Effector CD4-positive, alpha-beta T cell (primary cell): ENCODE measurements around the gene KCNE1.
"Not testable (repeated sequence)": the region's sequence is repeated elsewhere in the genome, so short reads cannot be mapped to it uniquely, and the experiment has no call there.

Experiments
- DNase-seq: peaks from one replicate; pipeline ENCODE4 v3.0.0-alpha.2; 2020

The KCNE1 gene

DNA sequence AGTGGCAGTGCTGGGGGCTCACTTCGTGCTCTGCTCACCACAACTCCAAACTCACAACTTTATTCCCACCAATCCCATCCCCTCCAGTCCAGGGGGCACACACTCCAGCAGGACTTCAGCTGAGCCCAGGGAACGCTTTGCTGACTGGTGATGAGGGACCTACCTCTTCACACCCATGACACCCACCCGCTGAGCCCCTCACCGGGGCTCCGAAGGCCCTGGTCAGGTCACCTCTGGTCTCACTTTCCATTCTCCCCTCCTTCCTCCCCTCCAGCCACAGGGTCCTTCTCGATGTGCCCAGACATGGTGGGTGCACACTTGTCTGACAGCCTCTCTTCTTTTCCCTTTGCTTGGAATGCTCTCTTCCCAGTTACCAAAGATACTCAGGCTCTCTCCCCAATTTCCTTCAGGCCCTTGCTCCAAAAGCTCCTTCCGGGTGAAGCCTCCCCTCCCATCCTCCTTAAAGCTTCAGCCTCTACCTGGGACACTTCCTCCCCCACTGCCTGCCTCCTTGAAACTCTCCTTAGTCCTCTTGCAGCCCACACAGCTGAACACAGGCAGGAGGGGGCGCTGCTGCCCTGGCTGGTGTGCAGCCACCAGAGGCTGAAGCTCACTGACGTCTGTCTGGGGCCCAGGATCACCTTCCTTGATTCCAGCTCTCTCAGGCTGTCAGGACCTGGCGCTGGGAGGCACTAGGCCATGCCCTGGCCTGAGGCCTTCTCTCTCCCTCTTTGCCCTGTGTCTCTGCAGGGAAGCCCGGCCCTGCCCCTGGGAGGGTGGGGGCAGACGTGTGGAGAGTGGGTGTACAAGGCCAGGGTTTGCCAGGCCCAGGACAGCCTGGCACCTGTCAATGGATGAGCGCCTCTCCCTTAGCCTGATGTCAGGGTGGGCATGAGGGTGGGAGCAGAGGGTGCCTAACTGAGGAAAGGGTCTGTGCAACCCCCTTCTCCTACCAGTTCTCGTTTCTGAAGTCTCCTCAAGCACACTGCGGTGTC is 1.6 kb downstream of the KCNE1 start:
- DNase-seq, result no peak

DNA sequence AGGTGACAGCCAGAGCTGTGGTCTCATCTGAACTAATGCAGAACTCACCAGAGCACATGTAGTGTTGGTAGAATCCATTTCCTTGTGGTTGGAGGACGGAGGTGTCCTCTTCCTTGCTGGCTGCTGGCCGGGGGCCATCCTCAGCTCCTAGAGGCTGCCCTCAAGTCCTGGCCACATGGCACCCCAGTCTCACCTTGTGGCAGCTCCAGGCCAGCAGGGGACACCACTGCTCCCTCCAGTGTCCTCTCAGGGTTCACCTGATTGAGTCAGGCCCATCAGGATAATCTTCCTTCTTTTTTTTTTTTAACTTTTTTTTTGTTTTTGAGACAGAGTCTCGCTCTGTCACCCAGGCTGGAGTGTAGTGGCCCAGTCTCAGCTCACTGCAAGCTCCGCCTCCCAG is 2.9 kb downstream of the KCNE1 start:
- no peak for DNase-seq

DNA sequence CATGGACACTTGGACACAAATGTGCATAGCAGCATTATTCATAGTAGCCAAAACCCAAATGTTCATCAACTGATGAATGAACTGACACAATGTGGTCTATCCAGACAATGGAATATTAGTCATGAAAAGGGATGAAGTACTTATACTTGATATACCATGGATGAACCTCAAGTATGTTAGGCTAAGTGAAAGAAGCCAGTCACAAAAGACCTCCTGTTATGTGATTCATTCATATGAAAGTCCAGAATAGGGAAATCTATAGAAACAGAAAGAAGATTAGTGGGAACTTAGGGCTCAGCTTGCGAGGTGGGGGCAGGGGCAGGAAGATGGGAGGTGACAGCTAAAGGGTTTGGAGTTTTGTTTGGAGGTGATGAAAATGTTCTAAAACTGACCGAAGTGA is 7.4 kb downstream of the KCNE1 start:
- no peak for DNase-seq

DNA sequence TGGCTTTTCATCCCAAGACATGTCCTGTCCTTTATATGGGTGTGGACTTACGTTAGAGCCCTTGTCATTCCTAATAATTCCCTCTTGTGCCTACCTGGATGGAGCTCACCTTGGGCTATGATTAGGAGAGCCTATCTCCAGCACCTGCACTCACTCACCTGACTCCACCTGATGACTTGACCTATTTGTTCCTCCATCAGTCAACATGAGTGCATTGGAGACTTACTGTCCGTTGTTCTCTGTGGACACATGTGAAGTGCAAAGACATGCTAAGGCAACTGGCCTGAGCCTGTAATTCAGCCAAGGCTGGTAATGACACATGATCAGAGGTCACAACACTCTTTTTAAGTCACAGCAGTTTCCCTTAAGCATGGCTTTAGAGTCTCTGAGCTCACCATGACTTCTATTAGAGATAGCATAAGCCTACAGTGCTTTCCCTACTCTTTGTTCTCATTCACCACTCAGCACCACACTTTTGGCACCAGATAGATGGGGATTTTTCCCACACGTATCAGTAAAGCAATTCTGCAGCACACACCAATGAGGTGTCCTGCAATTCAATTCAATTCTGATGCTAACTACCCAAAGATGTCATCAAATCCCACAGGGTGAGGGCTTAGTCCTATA is 9.4 kb downstream of the KCNE1 start:
- DNase-seq, result no peak

DNA sequence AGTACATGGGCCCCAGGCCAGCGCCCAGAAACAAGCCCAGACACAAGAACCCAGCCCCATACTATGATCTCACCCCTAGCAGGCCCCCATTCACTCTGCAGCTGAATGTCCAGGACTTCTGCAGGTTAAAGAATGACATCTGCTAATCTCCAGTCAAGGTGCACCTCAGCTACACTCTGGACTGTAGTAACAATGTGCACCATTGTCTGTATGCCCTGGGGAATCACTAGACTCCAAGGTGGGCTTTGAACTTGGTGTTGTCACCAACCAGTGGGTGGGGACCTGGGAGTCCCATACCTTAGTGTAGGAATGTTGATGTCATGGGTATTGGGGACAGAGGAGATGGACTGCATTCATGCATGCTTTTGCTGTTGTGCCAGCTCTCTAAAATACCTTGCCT is 10.3 kb downstream of the KCNE1 start:
- DNase-seq, result no peak

DNA sequence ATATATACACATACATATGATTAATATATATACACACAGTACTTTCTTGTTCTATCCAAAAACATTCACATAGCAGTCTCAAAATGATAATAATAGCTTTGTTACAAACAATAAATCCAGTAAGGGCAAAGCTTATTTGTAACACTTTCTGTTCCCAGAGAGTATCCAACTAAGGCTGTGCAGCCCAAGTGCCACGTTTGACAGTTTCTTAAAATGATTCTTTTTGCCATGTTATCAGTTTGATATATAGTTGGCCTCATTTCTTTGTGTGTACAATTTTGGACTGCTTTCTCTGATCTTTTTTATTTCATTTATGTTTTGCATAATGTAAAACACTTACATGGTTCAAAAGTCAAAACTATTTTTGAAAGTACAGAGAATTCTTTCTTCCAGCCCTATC is 11.8 kb downstream of the KCNE1 start:
- DNase-seq, result no peak

DNA sequence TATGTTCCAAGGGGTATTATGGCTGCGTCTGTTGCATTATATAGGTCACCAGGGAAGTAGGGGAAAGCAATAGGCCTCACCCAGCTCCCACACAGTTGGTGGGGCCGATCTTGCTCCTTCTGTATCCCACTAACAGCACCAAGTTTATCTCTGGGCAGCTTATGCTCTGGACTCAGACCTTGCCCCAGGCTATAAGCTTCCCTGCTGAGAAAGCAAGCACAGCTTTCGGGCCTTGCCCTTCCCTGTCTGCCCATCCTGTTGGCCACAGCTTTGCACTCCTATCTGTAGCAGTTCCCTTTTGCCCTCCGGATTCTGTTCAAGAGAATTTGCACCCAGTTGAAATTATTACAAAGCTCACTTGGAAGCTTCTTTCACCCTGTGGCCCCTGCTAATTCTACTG is 12.9 kb downstream of the KCNE1 start:
- no peak for DNase-seq

DNA sequence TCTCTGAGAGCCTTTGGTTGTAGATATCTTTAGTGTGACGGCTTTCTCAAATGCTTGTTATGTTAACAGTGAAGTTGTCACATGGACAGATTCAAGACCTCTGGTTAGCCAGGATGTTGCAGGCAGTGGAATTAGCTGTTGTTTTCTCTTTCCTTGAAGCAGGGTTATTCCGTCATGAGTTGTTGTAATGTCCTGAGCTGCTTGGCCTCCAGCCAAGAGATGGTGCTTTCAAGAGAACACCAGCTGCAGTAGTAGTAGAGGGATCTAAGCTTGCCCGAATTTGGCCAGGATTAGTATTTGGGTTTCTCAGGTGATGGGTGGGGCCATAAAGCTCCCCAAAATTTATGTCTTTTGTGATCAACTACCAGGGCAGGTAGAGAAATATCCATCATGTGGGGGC is 13.4 kb downstream of the KCNE1 start:
- no peak for DNase-seq

DNA sequence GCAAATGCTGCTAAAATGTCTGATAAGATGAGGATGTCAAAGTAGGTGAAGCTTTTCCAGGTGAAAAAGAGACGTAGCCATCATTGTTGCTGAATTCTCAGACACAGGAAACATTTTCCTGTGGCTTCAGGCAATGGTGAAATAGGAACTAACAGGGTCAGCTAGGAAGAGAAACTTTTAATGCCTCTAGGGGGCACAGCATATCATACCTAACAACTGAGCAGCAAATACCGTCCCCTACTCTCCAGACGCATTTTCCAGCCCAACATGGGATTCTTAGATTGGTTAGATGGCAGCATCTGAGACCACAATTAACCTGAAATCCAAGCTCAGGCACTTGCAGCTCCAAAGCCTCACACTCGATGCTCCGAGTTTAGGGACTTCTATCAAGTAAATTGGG is 28.2 kb downstream of the KCNE1 start:
- DNase-seq, result not testable (repeated sequence)

DNA sequence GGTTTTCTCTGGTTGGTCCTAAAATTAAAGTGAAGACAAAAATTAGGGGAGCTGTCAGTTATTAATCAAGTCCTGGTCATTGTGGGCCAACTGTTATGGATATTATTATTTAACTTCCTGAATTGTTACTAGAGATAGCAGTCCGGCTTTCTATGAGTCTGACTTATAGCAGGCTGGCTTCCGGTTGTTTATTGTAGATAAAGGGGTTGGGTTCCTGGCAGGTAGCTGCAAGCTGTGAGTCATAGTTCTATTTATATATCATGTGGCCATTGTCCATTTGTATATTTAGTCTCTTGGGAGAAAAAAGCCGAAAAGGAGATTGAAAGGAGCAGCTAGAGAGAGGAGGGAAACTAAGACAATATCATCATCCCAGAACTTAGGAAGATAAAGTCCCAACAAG is 28.6 kb downstream of the KCNE1 start:
- DNase-seq, result not testable (repeated sequence)

DNA sequence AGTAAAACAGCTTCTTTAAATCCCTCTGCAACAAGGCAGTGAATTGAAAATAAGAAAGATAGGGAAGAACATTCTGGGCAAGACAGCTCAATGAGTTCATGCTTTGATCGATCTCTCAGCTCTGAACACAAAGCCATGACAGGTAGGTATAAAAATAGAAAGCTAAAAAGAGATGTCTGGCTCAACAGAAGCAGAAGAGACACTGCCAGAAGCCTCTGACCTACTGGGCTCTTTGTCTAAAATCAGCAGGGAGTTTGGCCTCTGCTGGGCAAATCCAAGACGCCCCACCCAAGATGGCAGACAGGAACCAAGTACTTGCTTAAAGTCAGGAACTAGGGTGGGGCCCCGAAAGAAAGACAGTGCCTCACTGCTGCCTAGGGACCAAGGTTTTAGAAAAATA is 44.7 kb downstream of the KCNE1 start:
- not testable (repeated sequence) for DNase-seq

DNA sequence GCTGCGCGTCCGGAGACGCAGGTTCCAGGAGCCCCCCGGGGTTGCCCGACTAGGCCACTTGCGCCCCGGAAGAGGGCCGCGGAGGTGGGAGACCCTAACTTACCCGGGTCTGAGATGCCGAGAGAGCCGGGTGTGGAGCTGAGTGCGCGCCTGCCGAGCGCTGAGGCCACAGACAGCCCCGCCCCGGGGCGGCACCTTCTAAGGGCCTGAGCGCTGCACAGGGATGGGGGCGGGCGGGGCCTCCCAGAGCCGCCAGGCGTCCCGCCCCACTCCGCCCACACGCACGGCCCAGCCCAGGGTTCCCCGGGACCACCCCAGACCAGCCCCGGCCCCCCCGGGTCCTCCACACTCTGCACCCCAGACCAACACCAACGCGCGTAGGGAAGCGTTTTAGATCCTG is 52.6 kb downstream of the KCNE1 start:
- DNase-seq, result not testable (repeated sequence)

DNA sequence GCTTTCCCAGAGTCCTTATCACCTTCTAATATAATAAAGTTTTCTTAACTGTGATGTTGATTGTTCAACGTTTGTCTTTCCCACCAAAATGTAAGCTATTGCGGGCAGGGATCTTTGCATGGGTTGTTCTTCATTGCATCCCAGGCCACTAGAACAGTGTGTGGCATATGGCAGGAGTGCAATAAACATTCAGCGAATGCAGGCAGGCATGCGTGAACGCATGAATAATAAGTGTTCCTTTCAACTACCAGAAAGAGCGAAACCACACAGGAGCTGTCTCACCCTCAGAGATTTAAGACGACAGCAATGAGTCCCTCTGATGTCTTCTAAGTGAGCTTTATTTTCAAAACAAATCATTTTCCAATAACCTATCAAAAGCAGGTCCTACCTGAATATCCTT is 53.7 kb downstream of the KCNE1 start:
- not testable (repeated sequence) for DNase-seq

DNA sequence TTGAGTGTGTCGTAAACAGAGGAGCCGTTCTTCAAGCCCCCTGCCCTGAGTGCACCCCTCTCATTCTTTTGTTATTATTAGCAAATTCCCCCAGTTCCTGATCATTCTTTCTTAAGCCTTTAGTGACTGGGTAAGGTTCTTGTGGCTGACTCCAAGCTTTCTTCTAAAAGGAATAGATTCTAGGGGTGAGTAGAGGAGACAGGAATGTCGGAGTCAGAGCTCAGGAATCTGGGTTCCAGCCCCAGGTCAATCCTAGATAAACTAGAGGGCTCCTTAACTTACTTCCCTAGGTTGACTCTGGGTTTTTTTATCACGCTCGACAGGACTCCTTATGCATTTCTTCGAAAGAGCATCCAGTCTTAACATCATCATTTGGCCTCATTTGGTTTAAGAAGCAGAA is 55.8 kb downstream of the KCNE1 start:
- DNase-seq, result not testable (repeated sequence)

DNA sequence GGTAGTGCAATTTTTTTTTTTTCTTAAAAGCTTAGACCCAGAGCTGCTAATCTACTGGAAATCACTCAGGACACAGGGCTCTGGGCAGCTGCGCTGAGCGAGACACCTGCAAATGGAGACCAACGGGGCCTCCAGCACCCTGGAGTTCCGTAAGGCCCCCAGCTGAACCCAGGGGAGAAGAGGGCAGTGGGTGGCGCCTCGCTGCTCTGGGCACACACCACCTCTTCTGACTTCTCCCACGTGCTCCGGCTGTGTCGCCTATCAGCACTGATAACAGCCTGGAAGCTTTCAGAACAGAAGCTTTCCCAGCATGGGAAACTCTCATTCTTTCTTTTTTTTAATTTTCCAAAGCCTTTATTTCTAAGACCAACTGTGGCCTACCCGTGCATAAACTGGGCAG is 56.4 kb downstream of the KCNE1 start:
- not testable (repeated sequence) for DNase-seq

DNA sequence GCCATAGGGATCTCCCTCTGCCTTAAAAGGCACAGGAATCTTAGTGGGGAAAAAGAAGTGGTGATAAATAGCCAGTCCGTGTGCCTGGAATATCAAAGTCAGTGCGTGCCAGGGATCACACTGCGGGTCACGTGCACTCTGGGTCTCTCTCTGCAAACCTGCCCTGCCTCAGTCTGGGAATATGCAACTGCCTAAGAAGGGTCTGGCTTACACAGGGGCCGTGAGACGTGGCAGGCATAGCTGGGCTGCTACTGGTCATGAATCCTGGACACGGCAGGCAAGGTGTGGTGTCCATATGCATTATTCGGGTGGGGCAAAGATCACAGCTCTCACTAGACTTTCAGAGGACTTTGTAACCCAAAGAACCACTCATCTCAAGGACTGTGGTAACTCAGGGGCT is 65.0 kb downstream of the KCNE1 start:
- not testable (repeated sequence) for DNase-seq

DNA sequence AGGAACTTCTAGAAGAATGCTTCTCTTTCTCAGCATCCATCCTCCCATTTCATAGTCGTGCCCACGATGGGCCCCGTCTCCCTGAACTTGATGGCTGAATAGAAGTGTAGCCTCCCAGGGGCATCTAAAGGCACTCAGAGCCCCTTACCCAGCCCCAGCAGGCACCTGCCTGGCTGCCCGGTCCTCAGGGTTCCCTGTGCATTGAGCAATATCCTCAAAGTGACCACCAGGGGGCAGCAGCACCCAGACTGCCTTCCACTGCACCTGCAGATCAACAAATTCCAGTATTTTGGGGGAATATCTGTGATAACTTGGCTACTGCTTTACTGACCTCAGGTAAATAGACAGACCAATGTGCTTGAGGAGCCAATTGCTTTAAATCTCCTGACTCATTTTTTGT is 68.5 kb downstream of the KCNE1 start:
- not testable (repeated sequence) for DNase-seq

DNA sequence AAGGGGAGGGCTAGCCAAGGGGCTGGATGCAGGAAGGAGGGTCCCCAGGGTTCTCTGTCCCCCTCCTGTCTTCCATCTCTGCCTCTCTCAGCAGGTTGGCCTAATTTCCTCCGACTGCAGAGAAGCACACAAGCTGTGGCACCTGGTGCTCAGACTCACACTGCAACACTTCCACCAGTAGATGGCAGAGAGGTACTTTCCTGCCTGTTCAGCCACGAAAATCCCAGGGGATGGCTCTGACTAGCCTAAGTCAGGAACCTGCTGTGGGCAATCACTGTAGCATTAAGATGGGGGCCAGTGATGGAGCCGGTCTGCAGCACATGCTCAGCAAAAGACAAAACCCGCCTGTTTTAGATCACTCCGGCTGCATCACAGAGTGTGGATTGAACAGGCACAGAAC is 82.3 kb downstream of the KCNE1 start:
- DNase-seq, result not testable (repeated sequence)

DNA sequence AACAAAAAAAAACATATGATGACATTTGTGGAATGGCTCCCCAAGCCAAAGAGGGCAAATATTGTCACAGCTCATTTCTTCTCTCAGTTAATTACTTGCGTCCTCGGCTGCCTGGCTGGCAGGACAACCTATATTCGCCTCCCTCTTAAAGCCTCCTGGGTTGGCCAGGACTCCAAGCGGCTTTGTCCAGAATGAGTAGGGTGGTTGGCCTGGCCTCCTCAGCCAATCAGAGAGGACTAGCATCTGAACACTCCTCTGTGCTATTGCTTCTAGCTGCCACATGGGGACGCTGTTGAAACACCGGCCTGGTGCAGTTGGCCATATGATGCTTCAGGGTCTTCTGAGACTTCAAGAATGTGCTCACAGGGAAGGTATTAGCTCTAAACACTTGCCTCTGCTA is 83.6 kb downstream of the KCNE1 start:
- not testable (repeated sequence) for DNase-seq

DNA sequence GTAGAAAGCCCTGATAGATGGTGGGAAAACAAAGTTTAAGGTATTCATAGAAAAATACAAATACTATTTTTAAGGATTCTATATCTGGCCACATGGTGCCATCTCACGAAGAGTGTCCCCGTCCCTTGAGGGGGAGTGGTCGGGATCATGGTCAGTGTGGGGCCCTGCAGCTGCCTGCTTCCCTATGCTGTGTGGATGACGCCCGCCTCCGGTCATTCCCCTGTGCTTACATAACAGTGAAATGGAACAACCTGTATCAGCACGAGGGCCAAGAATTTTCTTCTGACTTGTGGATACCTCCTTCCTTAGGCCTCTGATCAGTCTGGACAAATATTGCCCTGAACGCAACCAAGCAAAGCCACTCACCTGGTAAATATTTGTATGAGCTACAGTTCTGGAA is 84.7 kb downstream of the KCNE1 start:
- not testable (repeated sequence) for DNase-seq

DNA sequence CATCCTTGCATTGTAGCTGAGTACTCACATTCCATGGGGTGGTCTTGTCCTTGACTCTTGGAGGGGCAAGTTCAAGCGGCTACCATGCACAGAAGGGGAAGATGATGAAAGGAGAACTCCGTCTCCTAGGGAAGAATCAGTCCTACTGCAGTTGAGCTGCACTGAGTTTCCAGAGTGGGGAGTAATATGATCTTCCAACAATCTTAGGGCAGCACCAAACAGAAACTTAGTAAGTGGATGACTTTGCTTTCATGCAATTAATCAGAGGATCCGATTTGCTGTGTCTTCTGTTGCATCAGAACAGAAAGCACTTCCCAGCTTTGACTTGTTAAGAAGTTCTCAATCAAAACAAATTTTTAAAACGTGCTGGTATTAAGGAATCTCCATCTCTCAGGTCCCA is 88.2 kb downstream of the KCNE1 start, which contains the start of gene SMIM34:
Gene SMIM34 (minus strand): TSS at position 147 of the 400 bp plus-strand sequence. CDS start 112 bp downstream, at position 35.
- not testable (repeated sequence) for DNase-seq

DNA sequence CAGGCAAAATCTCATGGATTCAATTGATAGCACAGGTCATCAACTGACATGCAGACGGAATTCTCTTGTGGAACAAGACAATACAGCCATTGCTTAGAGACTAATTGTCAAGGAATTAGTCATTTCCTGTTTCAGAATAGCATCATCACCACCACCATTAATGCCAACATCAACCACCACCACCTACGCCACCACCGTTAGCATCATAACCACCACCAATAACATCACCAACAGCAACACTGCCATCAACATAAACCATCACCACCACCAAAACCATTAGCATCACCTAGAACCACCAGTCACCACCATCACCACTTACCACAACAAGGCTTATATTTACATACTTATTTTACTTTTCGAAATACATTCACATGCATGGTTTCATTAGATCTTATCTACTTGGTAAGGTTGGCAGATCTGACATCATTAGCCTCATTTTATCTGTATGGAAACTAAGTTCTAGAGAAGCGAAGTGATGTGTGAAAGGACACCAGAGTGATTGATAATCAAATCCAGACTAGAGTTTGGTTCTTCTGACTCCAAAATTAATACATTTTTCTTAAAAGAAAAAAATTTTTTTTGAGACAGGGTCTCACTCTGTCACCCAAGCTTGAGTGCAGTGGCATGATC is 94.4 kb downstream of the KCNE1 start:
- not testable (repeated sequence) for DNase-seq

DNA sequence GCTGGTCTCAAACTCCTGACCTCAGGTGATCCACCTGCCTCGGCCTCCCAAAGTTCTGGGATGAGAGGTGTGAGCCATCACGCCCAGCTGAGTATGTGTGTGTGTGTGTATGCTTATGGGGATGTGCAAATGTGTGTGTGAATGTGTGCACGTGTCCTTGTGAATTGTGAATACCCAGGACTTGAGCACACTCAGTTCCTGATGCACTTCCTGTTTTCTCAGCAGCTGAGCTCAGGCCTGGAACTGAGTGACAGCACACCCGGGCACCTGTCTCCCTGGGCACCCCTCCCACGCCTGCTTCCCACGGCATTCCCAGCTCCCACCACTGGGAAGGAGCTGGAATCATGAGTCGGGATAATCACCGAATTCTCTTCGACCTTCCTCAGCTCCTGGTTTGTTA is 104.7 kb downstream of the KCNE1 start:
- DNase-seq, result not testable (repeated sequence)
